RWPE2 (cell line): ENCODE results near the gene MUC4.
"Not testable (repeated sequence)": the region's sequence is repeated elsewhere in the genome, so short reads cannot be mapped to it uniquely, and the experiment has no call there.

ENCODE experiments used
- ATAC-seq: fragments of 200-7000 bp; cut with Tn5 transposase; 3 replicates; pipeline ENCODE4 v1.9.1; 2021; ENCODE audit warnings: low read depth
- DNase-seq: peaks from one replicate; pipeline ENCODE4 v3.0.0-alpha.2; 2020; ENCODE audit warnings: low spot score
- H3K27ac ChIP-seq: fragments of 450-650 bp; 2 replicates; pipeline ENCODE4 v1.5.1; 2017; ENCODE audit warnings: mild to moderate bottlenecking; ENCODE audit not compliant: poor library complexity, severe bottlenecking
- H3K27me3 ChIP-seq: fragments of 250-450 bp; sonication (Bioruptor Pico); 2 replicates; pipeline ENCODE4 v1.5.1; 2021; ENCODE audit warnings: mild to moderate bottlenecking, moderate library complexity; ENCODE audit not compliant: insufficient read depth, poor library complexity, severe bottlenecking
- H3K36me3 ChIP-seq: fragments of 250-450 bp; sonication (Bioruptor Pico); 2 replicates; pipeline ENCODE4 v1.5.1; 2020; ENCODE audit warnings: low read depth, mild to moderate bottlenecking, moderate library complexity
- H3K4me1 ChIP-seq: fragments of 250-450 bp; sonication (Bioruptor Pico); 2 replicates; pipeline ENCODE4 v1.5.1; 2021; ENCODE audit warnings: mild to moderate bottlenecking, moderate library complexity; ENCODE audit not compliant: insufficient read depth, poor library complexity, severe bottlenecking
- H3K4me3 ChIP-seq: fragments of 250-450 bp; sonication (Bioruptor Pico); 2 replicates; pipeline ENCODE4 v1.5.1; 2021; ENCODE audit warnings: mild to moderate bottlenecking, moderate library complexity; ENCODE audit not compliant: severe bottlenecking
- H3K9me3 ChIP-seq: fragments of 250-450 bp; sonication (Bioruptor Pico); 2 replicates; pipeline ENCODE4 v1.5.1; 2021; ENCODE audit warnings: mild to moderate bottlenecking, moderate library complexity; ENCODE audit not compliant: severe bottlenecking
- TF ChIP-seq, protein P1 (sequence below): fragments of 450-650 bp; IDR thresholded peaks from one replicate; pipeline ENCODE4 v1.5.1; 2017; ENCODE audit warnings: mild to moderate bottlenecking, moderate library complexity; ENCODE audit not compliant: poor library complexity, severe bottlenecking

The MUC4 gene

DNA sequence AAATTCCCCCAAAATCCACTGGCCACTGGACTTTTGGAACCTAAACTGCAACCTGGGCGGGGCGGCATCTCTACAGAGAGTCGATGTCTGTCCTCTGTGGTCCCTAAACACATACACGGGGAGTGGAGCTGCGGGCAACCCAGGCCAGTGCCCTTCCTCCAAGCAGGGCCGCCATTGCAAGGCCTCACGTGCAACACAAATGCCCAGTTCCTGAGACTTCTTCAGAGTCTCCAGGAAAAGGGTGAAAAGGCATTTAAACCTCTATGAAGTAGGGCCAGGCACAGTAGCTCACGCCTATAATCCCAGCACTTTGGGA, 4.9 kb downstream of the MUC4 start:
- Histone ChIP-seq H3K27ac (no peak overlapping the region), H3K27me3 (peaks cover 9% of the 10 kb centered on the region), H3K4me1 (no peaks in the 10 kb centered on the region), H3K4me3 (no peak overlapping the region), H3K36me3 (no peaks in the 10 kb centered on the region), H3K9me3 (no peaks in the 10 kb centered on the region)
- TF ChIP-seq, protein P1, sequence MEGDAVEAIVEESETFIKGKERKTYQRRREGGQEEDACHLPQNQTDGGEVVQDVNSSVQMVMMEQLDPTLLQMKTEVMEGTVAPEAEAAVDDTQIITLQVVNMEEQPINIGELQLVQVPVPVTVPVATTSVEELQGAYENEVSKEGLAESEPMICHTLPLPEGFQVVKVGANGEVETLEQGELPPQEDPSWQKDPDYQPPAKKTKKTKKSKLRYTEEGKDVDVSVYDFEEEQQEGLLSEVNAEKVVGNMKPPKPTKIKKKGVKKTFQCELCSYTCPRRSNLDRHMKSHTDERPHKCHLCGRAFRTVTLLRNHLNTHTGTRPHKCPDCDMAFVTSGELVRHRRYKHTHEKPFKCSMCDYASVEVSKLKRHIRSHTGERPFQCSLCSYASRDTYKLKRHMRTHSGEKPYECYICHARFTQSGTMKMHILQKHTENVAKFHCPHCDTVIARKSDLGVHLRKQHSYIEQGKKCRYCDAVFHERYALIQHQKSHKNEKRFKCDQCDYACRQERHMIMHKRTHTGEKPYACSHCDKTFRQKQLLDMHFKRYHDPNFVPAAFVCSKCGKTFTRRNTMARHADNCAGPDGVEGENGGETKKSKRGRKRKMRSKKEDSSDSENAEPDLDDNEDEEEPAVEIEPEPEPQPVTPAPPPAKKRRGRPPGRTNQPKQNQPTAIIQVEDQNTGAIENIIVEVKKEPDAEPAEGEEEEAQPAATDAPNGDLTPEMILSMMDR: no peak
- ATAC-seq (no peak), DNase-seq (no peak)

DNA sequence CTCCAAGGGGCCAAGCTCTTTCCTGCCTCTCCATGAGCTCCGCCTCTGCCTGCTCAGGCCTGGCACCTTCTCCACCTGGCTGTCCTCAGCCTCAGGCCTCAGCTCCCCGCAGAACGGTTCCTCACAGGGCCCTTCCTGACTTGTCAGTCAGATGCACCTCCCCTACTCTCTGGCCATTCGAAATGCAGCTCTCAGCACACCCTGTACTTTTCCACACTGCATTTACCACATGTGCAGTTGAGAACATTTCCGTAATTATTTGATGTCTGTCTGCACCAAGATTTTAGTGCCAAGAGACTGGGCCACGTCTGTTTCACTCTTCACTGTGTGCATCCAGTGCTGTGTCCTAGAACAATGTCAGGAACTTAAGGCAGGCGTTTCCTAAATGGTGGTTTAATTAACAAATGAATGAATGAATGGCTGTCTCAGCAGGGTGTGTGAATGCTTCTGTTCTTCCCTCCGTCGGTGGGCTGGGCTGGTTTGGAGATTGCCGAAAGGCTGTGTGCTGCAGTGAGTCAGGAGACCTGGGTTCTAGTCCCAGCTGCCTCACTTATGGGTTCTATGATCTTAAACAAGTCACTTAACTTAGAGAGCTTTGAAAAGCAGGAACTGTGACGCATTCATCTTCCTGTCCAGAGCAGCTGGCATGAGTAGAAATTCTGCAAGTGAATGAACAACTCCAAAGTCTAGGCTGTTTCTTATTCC, 5.4 kb downstream of the MUC4 start:
- DNase-seq: no peak
- Histone ChIP-seq H3K4me3 (no peak overlapping the region), H3K27me3 (peaks cover 9% of the 10 kb centered on the region), H3K9me3 (no peaks in the 10 kb centered on the region), H3K36me3 (no peaks in the 10 kb centered on the region), H3K4me1 (no peaks in the 10 kb centered on the region), H3K27ac (no peak overlapping the region)
- TF ChIP-seq, protein P1: no peak
- no peak for ATAC-seq

DNA sequence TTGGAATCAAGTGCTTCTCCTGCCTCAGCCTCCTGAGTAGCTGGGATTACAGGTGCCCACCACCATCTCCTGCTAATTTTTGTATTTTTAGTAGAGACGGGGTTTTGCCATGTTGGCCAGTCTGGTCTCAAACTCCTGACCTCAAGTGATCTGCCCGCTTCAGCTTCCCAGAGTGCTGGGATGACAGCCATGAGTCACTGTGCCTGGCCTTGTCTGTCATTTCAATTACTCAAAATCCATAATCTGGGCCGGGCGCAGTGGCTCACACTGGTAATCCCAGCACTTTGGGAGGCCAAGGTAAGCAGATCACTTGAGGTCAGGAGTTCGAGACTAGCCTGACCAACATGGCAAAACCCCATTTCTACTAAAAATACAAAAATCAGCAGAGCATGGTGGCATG, 6.1 kb downstream of the MUC4 start:
- not testable (repeated sequence) for DNase-seq, H3K9me3 ChIP-seq, ATAC-seq, H3K36me3 ChIP-seq, H3K4me1 ChIP-seq, H3K4me3 ChIP-seq, H3K27me3 ChIP-seq, H3K27ac ChIP-seq

DNA sequence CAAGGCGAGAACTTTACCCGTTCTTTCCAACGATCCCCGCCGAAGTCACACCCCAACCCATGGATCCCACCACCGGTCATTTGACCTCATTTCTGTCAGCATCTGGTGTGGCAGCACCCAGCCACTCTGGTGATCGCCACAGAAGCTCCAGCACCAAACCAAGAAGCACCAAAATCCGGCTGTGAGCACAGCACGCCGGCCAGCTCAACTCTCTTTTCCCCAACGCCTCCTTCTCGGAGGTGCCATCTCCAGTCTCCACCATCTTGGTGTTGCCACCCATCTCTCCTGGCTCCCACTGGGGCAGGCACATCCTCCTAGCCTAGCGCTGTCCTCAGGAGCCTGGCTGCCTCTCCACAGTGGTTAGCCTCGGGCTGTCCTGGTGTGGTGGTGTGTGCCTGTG, 6.5 kb downstream of the MUC4 start:
- H3K36me3 ChIP-seq: no peaks in the 10 kb centered on the region
- DNase-seq: no peak
- H3K27ac ChIP-seq: no peak overlapping the region
- no peaks in the 10 kb centered on the region for H3K4me1 ChIP-seq
- TF ChIP-seq, protein P1: no peak
- peaks cover 9% of the 10 kb centered on the region for H3K27me3 ChIP-seq
- H3K9me3 ChIP-seq: no peaks in the 10 kb centered on the region
- no peak for ATAC-seq
- no peak overlapping the region for H3K4me3 ChIP-seq

GRCh38 chr3:195803289-195803908, 8.3 kb downstream of the MUC4 start:
- Histone ChIP-seq H3K4me3 (no peak overlapping the region), H3K36me3 (no peaks in the 10 kb centered on the region), H3K9me3 (no peaks in the 10 kb centered on the region), H3K27me3 (peaks cover 9% of the 10 kb centered on the region), H3K27ac (no peak overlapping the region), H3K4me1 (no peaks in the 10 kb centered on the region)
- TF ChIP-seq, protein P1: no peak
- ATAC-seq: no peak
- no peak for DNase-seq
